ENCODE data around the gene PNPLA5. TPM values are rescaled to one million over a fixed set of nuclear protein-coding genes. Genes with fewer than 3 reads are reported as not detected.
A peak's percentile ranks its signal among the peaks of the same experiment; 100 is the strongest.

PNPLA5 gene
- total and polyA plus RNA-seq, 7 donors, result not detected

DNA sequence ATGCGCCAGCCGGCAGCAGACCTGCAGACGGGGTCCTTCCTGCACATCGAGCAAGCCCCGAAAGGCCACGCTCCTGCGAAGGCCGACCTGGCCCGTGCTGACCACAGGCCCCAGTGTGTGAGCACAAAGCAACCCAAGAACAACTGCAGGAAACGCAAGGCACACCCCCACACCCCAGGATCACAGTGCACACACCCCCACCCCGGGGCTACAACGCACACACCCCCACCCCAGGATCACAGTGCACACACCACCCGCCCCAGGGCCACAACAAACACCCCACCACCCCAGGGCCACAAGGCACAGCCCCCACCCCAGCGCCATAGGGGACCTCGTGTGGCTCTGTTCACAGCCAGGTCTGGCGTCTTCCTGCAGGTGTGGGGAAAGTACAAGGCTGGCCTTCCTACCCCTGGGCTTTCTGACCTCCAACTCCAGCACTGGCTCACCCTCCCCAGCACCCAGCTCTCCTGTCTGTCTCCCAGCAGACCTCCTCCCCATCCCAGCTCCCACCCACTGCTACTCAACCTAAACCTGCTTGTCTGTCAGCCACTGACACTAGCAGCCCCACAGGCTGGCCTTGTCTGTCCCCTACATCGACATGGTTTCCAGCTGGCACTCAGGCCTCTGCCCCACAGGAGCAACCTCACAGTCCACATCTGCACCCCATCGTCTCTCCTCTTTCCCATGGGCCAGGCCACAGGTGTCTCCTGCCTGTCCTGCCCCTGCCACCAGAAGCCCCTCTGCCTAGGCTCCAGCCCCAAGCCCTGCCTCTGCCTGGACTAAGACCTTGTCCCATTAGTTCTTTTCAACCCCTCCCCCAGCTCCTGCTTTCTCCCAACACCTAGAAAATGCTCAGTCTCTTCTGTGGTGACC is 59.2 kb downstream of the PNPLA5 start:
- no peaks in the 10 kb centered on the region for H3K9me3 ChIP-seq
- intact Hi-C loops (cut with DNase I), result no loop called here
- 88 to 90% methylated on average over 18 of the region's 18 CpGs for WGBS, 2 donors
- H3K4me3 ChIP-seq, result no peak overlapping the region
- H3K36me3 ChIP-seq, result no peaks in the 10 kb centered on the region
- H3K27me3 ChIP-seq, result peaks cover 0 to 17% (median 0%) of the 10 kb centered on the region in 3 donors
- H3K27ac ChIP-seq, result no peak overlapping the region
- TF ChIP-seq POLR2AphosphoS5 (IDR thresholded peaks at IDR 0.05), result no peak
- TF ChIP-seq, protein P1, sequence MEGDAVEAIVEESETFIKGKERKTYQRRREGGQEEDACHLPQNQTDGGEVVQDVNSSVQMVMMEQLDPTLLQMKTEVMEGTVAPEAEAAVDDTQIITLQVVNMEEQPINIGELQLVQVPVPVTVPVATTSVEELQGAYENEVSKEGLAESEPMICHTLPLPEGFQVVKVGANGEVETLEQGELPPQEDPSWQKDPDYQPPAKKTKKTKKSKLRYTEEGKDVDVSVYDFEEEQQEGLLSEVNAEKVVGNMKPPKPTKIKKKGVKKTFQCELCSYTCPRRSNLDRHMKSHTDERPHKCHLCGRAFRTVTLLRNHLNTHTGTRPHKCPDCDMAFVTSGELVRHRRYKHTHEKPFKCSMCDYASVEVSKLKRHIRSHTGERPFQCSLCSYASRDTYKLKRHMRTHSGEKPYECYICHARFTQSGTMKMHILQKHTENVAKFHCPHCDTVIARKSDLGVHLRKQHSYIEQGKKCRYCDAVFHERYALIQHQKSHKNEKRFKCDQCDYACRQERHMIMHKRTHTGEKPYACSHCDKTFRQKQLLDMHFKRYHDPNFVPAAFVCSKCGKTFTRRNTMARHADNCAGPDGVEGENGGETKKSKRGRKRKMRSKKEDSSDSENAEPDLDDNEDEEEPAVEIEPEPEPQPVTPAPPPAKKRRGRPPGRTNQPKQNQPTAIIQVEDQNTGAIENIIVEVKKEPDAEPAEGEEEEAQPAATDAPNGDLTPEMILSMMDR (IDR thresholded peaks at IDR 0.05), result no peak
- TF ChIP-seq EP300 (IDR thresholded peaks at IDR 0.05), result no peak
- TF ChIP-seq POLR2A (IDR thresholded peaks at IDR 0.05), result no peak
- peaks cover 0 to 5% (median 1%) of the 10 kb centered on the region in 4 donors for H3K4me1 ChIP-seq
- peak; percentile 57 for DNase-seq

GRCh38 chr22:43831561-43832392 is 60.0 kb downstream of the PNPLA5 start:
- Histone ChIP-seq H3K36me3 (no peaks in the 10 kb centered on the region), H3K27me3 (peaks cover 0 to 16% (median 0%) of the 10 kb centered on the region in 3 donors), H3K9me3 (no peaks in the 10 kb centered on the region), H3K27ac (no peak overlapping the region), H3K4me3 (no peak overlapping the region), H3K4me1 (peaks cover 0 to 14% (median 9%) of the 10 kb centered on the region in 4 donors)
- TF ChIP-seq EP300 (IDR thresholded peaks at IDR 0.05) (no peak), POLR2AphosphoS5 (IDR thresholded peaks at IDR 0.05) (no peak), POLR2A (IDR thresholded peaks at IDR 0.05) (no peak)
- TF ChIP-seq, protein P1 (IDR thresholded peaks at IDR 0.05), result no peak
- WGBS, 2 donors, result 87 to 93% methylated on average over 33 of the region's 33 CpGs
- DNase-seq, result peak; percentile 50
- intact Hi-C loops (cut with DNase I), result no loop called here

DNA sequence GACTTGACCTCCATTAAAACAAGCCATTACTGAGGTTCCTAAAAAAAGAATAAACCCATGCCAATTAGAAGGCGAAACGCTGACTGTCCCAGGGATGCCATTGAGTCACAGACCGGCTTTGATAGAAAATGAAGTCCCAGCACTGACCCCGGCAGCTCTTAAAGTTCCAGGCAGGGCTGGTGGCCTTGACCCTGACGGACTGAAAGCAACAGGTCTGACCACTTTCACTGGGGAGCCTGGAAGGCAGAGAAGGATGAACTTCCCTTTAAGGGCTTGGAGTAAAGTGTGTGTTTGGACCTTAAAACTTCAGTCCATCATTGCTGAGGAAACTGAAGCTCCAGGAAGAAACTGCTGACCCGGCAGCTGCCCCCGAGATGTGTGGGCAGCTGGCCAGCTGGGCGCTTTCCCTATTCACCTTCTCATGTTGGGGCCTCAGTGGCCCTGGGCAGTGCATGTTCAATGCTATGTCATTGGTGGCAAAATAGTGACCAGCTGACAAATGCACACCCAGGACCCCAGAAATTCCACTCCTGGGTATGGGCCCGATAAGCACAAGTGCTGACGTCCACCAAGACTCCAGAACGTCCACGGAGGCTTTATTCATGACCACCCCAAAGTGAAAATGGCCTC is 60.8 kb downstream of the PNPLA5 start:
- peaks cover 0 to 21% (median 15%) of the 10 kb centered on the region in 4 donors for H3K4me1 ChIP-seq
- TF ChIP-seq POLR2A (IDR thresholded peaks at IDR 0.05) (no peak), EP300 (IDR thresholded peaks at IDR 0.05) (no peak), POLR2AphosphoS5 (IDR thresholded peaks at IDR 0.05) (no peak)
- TF ChIP-seq, protein P1 (IDR thresholded peaks at IDR 0.05), result no peak
- no peaks in the 10 kb centered on the region for H3K9me3 ChIP-seq
- DNase-seq, result peak; percentile 52
- H3K27me3 ChIP-seq, result peaks cover 0 to 12% (median 0%) of the 10 kb centered on the region in 3 donors
- H3K36me3 ChIP-seq, result no peaks in the 10 kb centered on the region
- H3K27ac ChIP-seq, result no peak overlapping the region
- H3K4me3 ChIP-seq, result no peak overlapping the region
- 59 to 74% methylated on average over 12 of the region's 12 CpGs for WGBS, 2 donors
- intact Hi-C loops (cut with DNase I), result no loop called here

DNA sequence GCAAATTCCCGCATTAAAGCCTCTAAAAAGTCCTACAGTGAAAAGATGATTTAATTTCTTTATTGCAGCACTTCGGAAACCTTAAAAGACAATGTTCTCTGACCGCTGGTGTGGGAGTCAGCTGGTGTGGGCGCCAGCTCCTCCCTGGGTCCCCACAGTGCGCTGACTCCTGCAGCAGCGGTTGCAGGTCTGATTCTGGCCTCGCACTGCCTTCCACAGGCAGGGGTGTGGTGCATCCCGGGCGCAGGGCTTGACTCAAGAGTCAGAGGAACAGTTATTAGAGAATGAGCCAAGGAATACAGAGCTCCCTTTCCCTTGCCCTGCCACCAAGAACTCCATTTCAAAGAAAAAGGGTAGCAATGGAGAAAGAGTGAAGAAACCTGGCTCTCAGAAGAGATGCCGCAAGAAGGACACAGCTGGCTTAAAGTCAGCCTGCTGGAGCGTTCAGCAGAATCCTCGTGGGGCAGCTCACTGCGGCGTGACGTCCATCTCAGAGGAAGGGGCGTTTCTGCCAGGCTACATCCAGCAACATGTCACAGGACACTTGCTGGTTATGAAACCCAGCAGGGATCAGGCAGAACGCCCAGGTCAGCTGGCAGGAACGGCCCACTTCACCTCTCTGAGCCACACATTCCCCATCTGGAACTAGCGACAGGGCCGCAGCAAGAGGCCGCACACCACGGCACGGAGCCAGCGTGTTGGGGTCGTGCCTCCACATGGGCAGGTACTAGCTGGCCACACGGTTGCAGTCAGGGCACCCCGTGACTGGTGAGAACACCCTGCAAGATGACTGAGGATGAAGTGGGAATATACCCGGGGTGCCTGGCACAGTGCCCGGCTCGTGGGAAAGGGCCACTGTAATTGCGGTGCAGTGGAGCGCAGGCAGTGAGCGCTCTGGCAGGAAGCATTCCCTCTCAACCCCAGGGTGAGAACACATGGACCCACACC is 61.6 kb downstream of the PNPLA5 start:
- Histone ChIP-seq H3K4me3 (no peak overlapping the region), H3K27me3 (peaks cover 0 to 8% (median 0%) of the 10 kb centered on the region in 3 donors), H3K9me3 (no peaks in the 10 kb centered on the region), H3K36me3 (no peaks in the 10 kb centered on the region), H3K4me1 (peaks cover 0 to 30% (median 22%) of the 10 kb centered on the region in 4 donors), H3K27ac (peak overlapping the region in 2 of 4 donors; percentile 16 to 73)
- peak; percentile 84 for DNase-seq
- intact Hi-C loops (cut with DNase I), result no loop called here
- peak in 2 of 4 donors; percentile 9 to 33 for TF ChIP-seq POLR2AphosphoS5 (IDR thresholded peaks at IDR 0.05)
- TF ChIP-seq POLR2A (IDR thresholded peaks at IDR 0.05), result no peak
- 63 to 74% methylated on average over 33 of the region's 33 CpGs for WGBS, 2 donors

Other genes with a start within 250 kb of the PNPLA5 start
- gene EFCAB6, start 79.7 kb downstream of the PNPLA5 start, total RNA-seq, result 1 to 10 TPM; 1.8 to 5.7 (median 3.5) TPM
- gene EFCAB6, start 79.7 kb downstream of the PNPLA5 start, polyA plus RNA-seq, result under 1 TPM; 0.45 to 0.60 (median 0.46) TPM
- gene SULT4A1, start 29.5 kb downstream of the PNPLA5 start, total RNA-seq, result 1 to 10 TPM; 1.3 to 3.9 (median 2.4) TPM
- 1 to 10 TPM in 1 of 3 donors, not detected in 2; 2.2 TPM for gene SULT4A1, start 29.5 kb downstream of the PNPLA5 start, polyA plus RNA-seq
- not detected for gene PNPLA3, start 31.8 kb upstream of the PNPLA5 start, total RNA-seq
- 1 to 10 TPM in 1 of 3 donors, not detected in 2; 1.3 TPM for gene PNPLA3, start 31.8 kb upstream of the PNPLA5 start, polyA plus RNA-seq
- gene SAMM50, start 63.4 kb upstream of the PNPLA5 start, total RNA-seq, result 10 to 100 TPM; 21.3 to 33.9 (median 25.2) TPM
- 10 to 100 TPM; 33.0 to 46.5 (median 40.2) TPM for gene SAMM50, start 63.4 kb upstream of the PNPLA5 start, polyA plus RNA-seq
- 10 to 100 TPM; 18.9 to 21.6 (median 20.0) TPM for gene PARVB, start 132.3 kb upstream of the PNPLA5 start, total RNA-seq
- gene PARVB, start 132.3 kb upstream of the PNPLA5 start, polyA plus RNA-seq, result 10 to 100 TPM in 1 of 3 donors, 1 to 10 TPM in 2; 6.9 to 20.5 (median 8.4) TPM

All from sigmoid colon (tissue), 7 donors.